Fibroblast of the aortic adventitia (primary cell): ENCODE data around the gene TSGA10. TPM values are rescaled to one million over a fixed set of nuclear protein-coding genes. Genes with fewer than 3 reads are reported as not detected.
"Not testable (repeated sequence)": the region's sequence is repeated elsewhere in the genome, so short reads cannot be mapped to it uniquely, and the experiment has no call there.

Experiments used
- DNase-seq: peaks from one replicate; pipeline ENCODE4 v3.0.0-alpha.2; 2010; ENCODE audit warnings: low read depth
- H3K4me3 ChIP-seq: 2 replicates; pipeline ENCODE4 v1.5.1; 2011; ENCODE audit warnings: low read depth, mild to moderate bottlenecking, control low read depth, low read length, moderate library complexity
- total RNA-seq: library from RNA; depleted of rRNA; stranded (reverse); fragments of >200 nt; gene quantifications from 2 replicates; pipeline ENCODE4 v1.2.3, GENCODE V29; 2012; ENCODE audit warnings: low replicate concordance
- TF ChIP-seq, protein P1 (sequence below): IDR thresholded peaks from 2 replicates; pipeline ENCODE4 v1.5.1; 2011; ENCODE audit warnings: mild to moderate bottlenecking, low read length, control low read depth, inconsistent platforms; ENCODE audit not compliant: insufficient read depth

The TSGA10 gene
- total RNA-seq, 1 donor, result 11.8 TPM

DNA sequence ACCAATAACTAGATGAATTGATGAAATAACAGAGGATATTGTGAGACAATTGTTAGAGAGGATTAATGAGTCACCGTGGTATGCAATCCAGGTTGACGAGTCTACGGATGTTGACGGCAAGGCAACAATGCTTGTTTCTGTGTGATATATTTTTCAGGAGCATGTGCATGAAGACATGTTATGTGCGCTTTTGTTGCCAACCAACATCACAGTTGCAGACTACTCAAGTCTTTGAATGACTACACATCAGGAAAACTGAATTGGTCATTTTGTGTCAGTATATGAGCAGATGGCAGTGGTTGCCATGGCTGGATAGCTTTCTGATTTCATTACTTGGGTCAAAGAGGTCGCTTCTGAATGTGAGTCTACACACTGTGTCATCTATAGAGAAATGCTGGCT is 122.0 kb downstream of the TSGA10 start:
- TF ChIP-seq, protein P1, sequence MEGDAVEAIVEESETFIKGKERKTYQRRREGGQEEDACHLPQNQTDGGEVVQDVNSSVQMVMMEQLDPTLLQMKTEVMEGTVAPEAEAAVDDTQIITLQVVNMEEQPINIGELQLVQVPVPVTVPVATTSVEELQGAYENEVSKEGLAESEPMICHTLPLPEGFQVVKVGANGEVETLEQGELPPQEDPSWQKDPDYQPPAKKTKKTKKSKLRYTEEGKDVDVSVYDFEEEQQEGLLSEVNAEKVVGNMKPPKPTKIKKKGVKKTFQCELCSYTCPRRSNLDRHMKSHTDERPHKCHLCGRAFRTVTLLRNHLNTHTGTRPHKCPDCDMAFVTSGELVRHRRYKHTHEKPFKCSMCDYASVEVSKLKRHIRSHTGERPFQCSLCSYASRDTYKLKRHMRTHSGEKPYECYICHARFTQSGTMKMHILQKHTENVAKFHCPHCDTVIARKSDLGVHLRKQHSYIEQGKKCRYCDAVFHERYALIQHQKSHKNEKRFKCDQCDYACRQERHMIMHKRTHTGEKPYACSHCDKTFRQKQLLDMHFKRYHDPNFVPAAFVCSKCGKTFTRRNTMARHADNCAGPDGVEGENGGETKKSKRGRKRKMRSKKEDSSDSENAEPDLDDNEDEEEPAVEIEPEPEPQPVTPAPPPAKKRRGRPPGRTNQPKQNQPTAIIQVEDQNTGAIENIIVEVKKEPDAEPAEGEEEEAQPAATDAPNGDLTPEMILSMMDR, result no peak
- H3K4me3 ChIP-seq, result no peak overlapping the region
- DNase-seq, result no peak

DNA sequence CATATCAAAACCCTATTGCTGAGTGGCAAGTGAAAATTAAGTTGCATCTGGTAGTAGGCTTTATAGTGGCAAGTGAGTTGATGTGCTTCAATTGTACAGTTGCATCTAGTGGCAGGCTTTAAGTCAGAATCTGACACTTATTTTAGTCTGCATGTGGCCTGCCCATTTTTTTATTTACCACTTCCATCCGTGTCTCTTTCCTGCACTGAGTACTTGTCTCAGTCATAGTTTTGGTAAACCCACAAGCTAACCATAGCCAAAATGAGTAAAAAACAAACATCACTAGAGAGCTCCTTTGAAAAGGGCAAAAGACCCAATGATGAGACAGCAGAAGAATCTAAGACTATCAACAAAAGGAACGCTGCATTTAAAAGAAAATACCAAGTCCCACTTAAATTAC is 122.7 kb downstream of the TSGA10 start:
- DNase-seq, result no peak
- no peak overlapping the region for H3K4me3 ChIP-seq
- TF ChIP-seq, protein P1, result no peak

DNA sequence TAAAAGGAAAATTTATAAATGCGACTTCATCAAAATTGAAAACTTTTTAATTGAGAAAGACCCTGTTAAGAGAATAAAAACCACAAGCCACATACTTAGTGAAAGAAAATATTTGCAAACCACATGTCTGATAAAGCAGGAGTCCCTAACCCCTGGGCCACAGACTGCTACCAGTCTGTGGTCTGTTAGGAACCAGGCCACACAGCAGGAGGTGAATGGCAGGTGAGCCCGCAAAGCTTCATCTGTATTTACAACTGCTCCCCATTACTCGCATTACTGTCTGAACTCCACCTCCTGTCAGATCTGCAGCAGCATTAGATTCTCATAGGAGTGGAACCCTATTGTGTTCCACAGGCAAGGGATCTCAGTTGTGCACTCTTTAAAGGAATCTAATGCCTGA is 123.3 kb downstream of the TSGA10 start:
- TF ChIP-seq, protein P1, result no peak
- no peak overlapping the region for H3K4me3 ChIP-seq
- no peak for DNase-seq

DNA sequence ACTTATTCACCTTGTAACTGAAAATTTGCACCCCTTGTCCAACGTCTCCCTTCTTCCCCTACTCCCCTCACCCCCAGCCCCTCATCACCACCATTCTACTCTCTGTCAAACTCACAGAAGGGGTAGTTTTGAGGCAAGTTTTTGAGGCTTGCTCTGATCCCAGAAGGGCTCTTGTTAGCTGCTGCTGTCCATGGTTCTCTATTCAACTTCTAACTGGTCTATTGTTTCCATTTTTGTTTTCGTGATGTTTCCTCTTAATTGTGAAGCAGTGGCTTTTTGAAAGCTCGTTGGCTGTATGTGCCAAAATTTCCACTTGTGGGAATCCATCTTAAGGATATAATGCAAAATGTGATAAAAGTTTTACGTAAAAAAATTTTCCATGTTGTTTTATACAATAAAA is 126.2 kb downstream of the TSGA10 start:
- TF ChIP-seq, protein P1, result no peak
- no peak overlapping the region for H3K4me3 ChIP-seq
- no peak for DNase-seq

DNA sequence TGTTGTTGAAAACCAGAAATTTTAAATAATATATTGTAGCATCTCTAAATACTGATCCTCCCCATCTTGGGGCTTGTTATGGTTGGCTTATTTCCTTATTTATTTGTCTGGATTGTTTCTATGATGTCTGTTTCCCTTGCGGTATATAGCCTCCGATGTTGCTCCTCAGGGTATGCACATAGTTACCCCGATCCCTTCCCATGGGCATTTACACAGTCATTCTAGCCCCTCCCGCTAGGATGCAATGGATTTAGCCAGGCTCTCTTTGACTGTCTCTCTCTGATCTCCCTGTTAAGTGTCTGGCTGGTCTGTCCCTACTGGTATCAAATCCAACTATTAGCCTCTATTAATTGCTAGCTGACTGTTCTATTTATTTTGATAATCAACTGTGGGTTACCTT is 126.9 kb downstream of the TSGA10 start:
- no peak for DNase-seq
- no peak overlapping the region for H3K4me3 ChIP-seq
- TF ChIP-seq, protein P1, result no peak

- H3K4me3 ChIP-seq, result no peak overlapping the region
- no peak for DNase-seq
- TF ChIP-seq, protein P1, result no peak
Measured at GRCh38 chr2:99000708-99001107, 154.0 kb downstream of the TSGA10 start.

DNA sequence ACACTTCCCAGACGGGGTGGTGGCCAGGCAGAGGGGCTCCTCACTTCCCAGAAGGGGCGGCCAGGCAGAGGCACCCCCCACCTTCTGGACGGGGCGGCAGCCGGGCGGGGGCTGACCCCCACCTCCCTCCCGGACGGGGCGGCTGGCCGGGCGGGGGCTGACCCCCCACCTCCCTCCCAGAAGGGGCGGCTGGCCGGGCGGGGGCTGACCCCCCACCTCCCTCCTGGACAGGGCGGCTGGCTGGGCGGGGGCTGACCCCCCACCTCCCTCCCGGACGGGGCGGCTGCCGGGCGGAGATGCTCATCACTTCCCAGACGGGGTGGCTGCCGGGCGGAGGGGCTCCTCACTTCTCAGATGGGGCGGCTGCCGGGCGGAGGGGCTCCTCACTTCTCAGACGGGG is 166.0 kb downstream of the TSGA10 start:
- H3K4me3 ChIP-seq, DNase-seq: not testable (repeated sequence)
